Inflammatory macrophage (primary cell): ENCODE data around the gene DYRK2.

Source experiments
- DNase-seq, 2 donors: peaks; one replicate each; pipeline ENCODE4 v3.0.0-alpha.2; 2020 to 2022

DYRK2 gene

DNA sequence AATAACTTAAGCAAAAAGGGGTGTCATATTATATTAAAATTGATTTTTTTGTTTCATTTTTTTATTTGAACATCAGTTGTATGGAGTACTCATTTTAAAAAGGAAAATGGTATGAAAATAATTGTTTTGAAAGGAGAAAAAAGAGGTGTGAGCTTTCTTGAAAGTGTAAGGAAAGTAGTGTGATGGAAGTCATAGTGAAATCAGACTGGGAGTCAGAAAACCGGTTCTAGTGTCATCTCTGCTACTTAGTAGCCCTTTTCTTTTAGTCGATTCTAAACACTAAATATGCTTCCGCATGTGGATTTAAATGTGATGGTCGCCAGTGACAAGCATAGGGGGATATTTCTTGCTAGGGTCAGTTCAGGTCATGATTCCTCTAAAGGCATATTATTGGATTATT lies 1.8 kb upstream of the DYRK2 start:
- DNase-seq: no peak

DNA sequence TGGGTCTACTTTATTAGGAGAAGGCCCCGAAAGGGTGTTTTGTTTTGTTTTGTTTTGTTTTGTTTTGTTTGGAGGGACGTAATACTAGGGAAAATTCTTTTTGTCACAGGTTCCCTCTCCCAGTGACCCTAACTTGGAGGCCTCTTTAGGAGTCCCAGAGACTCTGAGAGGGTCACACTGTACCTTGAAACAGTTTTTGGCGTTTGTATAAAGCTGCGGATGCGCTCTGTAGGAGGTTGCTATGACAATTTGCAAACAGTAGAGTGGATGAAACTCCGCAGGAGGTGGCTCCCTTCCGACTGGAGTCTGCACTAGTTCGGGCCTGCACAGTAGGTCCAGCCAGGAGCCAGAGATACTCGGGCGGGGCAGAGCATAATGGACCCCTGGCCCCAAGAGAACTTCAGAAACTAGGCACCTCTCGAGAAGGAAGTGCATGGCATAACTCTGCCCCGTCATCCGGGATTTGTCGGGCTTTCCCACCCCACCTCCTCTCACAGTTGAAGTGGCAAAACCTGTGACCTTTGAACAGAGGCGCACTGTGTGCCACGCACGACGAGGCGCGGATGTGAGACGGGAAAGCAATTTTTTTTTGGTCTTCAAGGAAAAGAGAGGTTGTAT lies 1.3 kb upstream of the DYRK2 start:
- peak in 1 of 2 donors; percentile 23 for DNase-seq

DNA sequence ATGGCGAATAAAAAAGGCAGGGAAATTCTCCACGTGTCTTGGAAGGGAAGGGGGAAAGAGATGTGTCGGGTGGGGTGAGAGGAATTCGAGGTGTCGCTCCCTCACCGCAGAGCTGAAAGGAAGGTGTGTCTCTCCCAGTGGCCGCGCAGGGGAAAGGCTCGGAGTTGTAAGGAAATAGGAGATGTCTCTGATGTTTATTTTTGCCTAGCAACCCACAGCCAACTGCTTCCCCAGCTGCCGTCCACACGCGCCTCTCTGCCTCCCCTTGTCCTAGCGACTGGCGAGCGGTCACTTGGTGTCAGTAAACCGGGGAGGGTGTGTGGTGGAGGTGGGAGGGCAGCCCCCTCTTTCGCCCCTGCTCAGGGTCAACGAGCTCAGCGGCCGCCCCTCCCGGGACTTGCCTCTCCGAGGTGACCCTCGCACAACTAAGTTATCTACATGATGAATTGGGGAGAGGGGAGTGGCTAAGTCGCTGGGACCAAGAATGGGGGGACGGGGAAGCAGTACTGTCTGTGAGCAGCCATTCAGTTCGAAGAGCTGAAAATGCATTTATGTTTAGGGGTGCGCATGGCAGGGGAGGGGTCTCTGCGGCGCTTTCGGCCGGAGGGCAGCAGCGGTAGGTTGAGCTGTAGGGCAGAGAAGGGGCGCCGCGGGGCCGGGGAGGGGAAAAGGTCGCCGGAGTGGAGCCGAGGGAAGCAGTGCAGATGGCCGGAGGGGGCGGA lies 585 bp upstream of the DYRK2 start:
- DNase-seq: peak; percentile 71 to 84

DNA sequence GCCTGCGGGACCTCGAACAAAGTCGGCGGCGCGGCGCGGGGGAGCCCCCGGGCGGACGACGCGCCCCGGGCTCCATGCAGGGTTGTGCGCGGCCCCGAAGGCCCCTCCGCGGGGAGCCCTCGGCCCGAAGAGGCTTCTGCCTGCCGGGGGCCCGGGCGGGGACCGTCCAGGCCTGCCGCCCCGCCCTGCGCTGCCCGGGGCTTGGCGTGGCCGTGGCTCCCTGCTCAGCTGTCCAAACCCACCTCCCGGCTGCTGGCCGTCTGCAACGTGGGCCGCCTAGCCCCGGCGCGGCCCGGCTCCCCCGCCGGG lies 670 bp downstream of the DYRK2 start:
- no peak for DNase-seq

DNA sequence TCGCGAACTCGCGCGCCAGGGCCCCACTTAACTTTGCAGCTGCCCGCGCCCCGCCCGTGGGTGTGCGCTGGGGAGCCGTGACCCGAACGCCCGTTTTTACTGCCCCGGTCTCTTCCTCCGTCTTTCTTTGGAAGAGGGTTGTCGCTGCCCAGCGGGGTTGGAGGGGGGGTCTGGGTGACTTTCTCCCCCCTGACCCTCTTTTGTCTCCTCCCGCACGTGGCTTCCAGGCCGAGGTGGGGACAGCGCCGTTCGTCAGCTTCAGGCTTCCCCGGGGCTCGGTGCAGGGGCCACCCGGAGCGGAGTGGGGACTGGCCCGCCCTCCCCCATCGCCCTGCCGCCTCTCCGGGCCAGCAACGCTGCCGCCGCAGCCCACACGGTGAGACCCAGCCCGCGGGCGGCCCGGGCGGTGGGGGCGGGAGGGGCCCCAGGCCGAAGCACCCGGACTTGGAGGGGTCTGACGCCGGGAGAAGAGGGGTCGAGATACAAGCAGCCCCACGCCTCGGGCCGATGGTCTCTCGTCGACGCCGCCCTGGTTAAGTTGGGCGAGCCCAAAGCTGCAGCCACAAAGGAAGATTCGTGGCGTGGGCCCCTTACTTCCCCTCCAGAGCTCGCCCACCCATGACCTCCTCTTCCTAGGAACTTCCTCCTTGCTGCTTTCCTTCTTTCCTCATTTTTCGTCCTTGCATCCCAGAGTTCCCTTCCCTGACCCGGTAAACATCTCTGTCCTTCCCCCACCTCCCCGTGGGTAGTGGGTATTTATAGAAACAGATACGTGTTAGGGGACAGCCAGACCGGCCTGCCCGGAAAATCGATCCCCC lies 1.2 kb downstream of the DYRK2 start:
- peak; percentile 68 to 89 for DNase-seq

DNA sequence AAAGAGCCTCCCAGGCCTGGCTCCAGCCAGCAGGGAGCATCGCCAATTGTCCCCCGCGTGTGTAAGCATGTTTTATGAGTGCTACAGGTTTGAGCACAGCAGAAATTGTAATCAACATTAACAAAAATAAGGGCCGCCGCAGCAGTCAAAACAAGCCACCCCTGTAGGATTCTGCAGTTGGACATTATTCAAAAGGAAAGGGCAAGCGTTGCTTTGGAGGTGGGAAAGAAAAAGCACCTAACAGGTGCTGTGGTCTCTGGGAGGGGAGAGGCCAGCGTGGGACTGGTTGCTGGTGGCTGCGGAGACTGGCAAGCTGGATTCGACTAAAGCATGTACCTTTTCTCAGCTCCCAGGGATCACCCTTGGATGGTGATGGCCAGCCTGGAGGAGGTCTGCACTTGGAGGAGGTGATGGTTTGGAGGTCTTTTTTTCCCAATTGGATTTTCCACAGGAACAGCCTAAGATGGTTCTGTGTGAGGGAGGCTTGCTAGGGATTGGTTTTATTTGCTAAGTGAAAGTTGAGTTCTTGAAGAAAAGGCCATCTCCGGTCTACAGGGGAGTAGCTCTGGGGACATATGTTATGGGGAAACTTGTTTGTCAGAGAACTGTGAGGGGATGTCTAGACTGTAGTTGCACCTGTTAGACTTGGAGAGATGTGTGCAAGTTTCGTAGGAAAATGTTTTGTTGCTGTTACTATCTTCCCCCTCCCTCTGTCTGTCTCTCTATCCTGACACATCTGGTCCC lies 2.0 kb downstream of the DYRK2 start:
- DNase-seq: no peak

DNA sequence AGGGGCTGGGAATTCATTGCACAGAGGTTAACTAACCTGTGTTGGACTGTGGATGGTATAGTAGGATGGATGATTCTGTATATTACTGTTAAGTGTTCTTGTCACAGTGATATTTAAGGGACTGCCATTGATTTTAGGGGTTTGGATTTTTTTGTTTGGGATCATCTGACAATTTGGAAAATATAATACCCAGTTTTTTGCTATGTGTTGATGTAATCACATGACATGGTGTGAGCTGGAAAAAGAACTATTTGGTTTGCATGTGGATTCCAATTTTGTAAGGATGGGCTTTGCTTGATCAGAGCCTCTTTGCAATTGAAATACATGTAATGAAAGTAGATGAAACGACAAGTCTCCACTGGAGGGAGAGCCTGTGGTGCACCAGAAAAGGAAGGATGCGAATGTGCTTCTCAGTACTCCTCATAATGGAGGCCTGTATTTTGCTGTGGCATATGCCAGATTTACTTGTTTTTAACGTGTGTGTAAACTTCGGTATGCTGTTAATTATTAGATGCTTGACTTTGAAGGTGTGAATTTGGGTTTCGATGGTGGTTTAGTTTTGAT lies 2.7 kb downstream of the DYRK2 start:
- DNase-seq: peak in 1 of 2 donors; percentile 24

DNA sequence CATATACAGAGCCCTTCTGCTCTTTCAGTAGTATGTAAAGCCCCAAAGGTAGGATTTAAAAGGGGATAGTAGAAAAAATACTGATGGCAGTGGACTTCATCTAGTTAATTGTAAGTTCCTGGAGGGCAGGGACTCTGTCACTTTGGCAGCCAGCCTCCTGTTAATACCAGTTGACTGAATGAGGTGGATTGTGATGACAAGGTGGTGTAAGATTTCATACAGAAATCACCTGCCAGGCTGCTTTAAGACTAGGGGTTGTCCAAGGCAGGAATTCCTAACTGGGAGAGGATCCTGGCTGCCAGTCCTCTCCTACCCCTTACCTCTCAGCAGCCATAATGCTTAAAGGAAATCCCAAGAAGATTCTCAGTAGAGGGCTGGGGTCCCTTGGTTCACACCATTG lies 7.3 kb downstream of the DYRK2 start:
- DNase-seq: no peak

DNA sequence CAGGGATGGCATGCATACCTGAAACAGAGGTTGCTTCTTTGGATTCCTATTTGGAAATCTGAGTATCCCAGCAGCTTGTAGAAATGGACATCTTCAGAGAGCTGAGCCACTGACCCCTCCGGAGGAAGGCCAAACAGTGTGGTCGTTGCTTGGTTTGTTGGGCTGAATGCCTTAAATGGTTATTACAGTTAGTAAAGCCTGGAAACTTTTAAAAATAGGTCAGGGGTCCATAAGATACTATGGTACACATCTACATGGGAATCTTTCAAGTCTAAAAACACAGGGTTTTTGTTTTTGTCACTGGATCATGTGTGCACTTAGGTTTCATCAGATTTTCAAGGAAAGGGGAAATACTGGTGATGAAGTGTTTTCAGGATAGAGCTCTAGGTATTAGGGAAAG lies 7.7 kb downstream of the DYRK2 start:
- peak in 1 of 2 donors; percentile 8 for DNase-seq

DNA sequence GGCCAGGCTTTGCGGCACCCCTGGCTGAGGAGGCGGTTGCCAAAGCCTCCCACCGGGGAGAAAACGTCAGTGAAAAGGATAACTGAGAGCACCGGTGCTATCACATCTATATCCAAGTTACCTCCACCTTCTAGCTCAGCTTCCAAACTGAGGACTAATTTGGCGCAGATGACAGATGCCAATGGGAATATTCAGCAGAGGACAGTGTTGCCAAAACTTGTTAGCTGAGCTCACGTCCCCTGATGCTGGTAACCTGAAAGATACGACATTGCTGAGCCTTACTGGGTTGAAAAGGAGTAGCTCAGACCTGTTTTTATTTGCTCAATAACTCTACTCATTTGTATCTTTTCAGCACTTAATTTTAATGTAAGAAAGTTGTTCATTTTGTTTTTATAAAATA lies 9.9 kb downstream of the DYRK2 start:
- DNase-seq: no peak

DNA sequence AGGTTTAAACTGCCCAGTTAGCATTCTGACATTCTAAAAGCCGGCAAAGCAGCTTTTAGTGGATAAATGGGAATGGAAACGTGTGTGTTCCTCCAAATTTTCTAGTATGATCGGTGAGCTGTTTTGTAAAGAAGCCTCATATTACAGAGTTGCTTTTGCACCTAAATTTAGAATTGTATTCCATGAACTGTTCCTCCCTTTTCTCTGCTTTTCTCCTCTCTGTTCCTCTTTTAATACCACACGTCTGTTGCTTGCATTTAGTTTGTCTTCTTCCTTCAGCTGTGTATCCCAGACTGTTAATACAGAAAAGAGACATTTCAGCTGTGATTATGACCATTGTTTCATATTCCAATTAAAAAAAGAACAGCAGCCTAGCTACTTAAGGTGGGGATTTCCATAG lies 10.7 kb downstream of the DYRK2 start:
- DNase-seq: no peak

DNA sequence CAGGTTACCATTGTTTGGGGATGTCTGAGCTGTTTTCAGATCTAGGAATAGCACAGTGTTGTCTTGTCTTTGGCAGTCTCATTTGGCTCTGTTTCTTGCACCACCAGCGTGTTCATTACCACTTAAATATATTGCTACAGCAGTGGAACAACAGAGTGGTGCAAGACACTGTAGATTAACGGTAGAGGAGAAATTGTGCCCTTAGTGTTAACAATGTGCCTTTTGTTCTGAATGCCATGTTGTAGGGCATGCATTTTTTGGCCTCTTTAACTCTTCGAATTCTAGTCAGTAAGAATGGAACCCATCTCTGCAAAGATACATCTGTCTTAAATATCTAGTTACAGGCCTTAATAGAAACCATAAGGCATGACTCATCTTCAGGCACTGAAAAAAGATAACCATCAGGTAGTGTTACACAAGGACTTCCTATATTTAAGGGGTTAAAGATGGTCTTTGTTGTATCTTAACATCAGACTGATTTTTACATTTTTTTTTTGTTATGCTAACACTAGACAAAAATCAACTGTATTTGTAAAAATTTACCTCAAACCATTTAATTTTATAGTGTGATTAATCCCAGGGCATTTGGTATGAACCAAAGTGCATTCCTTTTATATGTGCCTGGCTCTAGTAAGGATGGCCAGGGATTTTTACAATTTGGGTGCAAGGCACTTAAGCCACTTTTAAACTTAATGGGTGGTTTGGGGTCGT lies 12.9 kb downstream of the DYRK2 start:
- DNase-seq: no peak

DNA sequence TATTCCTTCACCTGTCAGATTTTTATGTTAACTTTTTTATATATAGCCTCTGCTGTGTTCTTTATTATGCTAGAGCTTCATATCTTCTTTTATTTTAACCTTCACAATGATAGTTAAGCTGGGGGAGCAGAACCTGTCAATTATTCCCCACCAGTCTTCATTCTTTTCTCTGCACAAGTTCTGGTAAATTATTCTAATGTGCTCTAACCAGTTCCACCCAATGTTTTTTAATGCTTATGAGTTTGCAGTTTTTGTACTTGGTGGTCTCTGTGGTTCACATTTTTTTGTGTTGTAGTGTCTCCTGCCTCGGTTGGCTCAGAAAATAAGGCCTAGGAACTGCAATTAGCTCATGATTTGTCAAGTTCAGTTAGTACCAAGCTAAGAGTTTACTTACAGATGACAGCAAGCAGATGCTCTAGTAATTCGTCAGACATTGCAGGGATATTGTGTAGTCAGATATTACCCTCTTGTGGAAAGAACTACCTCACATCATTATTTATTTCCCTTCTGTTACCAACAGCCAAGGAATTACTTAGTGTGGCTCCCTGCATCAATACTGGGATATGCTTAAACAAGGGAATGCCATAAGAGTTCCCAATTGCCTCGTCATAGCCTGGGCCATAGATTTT lies 14.5 kb downstream of the DYRK2 start:
- no peak for DNase-seq

DNA sequence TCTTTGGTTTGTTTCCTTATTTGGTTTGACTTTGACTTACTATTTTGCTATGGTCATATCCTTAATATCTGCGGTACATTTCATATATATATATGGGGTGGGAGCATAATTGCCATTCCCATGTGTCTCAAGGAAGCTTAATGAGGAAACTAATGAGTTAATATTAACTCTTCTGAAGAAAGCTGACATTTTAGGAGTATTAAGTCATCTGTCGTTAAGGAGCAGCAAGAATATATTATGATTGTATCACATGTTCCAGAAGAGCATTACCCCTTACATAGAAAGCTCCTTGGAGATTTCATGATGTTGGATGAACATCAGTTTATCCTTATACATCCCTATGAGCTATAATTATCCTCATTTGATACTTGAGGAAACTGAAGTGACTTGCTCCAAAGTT lies 15.6 kb downstream of the DYRK2 start:
- DNase-seq: no peak

DNA sequence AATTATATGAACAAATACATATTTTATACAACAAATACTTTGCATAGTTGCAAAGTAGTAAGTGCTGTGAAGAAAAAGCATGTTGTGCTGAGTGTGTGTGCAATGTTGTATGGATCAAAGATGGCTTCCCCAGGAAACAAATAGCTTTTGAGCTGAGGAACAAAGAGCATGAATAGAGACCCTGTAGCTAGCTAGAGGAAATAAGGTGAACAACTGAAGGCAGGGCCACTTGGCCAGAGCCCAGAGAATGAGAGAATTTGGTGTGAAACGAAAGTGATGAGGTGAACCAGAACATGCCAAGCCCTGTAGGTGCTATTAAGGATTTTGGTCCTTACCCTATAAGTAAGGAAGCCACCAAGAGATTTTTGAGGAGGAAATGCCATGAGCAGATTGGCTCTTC lies 17.1 kb downstream of the DYRK2 start:
- no peak for DNase-seq

DNA sequence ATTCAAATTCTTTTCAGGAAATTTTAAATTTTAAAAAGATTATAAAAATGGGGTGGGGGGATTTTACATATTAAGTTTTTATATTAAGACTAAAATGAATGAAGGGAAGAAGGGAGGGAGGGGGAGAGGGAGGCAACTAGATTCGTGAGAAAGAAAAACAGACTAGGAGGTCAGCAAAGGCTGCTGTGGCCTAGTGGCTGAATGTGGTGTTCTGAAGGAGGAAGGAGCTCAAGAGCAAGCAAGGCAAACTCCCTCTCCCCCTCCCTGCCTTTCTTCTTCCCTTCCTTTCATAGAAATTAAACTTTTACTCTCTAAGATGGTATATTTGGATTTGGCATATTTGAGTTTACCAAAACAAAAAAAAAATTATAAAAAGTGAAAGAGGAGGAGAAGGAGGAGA lies 18.1 kb downstream of the DYRK2 start:
- DNase-seq: no peak

DNA sequence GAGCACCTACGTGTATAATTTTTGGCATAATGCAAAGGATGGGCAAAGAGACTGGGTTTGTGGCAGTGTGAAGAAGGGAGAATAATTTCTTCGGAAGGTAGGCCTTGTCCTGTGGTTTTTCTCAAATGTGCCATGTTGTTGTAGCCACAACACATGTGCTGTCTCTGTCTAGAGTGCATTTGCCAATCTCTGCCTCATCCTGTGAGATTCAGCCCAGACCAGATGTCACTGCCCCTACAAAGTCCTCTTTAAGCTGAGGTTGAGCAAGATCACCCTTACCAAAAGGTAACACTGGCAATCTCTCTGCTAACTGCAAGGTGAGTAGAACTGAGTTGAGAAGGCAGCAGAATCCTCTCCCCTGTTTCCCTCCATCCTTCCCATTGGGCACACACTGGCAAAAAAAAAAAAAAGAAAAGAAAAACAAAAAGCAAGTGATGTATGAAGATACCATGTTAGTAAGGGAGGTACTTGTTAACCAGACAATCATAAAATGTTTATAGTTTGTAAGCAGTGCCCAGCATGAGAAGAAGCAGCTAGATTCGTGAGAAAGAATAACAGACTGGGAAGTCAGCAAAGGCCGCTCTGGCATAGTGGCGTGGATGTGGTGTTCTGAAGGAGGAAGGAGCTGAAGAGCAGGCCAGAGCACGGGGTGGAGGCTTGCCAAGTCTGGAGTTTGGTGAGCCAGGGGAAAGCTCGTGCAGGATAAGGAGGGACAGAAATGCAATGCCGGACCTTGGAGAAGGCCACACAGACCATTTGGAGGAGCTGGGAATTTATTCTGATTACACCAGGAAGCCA lies 18.9 kb downstream of the DYRK2 start:
- peak in 1 of 2 donors; percentile 48 for DNase-seq

DNA sequence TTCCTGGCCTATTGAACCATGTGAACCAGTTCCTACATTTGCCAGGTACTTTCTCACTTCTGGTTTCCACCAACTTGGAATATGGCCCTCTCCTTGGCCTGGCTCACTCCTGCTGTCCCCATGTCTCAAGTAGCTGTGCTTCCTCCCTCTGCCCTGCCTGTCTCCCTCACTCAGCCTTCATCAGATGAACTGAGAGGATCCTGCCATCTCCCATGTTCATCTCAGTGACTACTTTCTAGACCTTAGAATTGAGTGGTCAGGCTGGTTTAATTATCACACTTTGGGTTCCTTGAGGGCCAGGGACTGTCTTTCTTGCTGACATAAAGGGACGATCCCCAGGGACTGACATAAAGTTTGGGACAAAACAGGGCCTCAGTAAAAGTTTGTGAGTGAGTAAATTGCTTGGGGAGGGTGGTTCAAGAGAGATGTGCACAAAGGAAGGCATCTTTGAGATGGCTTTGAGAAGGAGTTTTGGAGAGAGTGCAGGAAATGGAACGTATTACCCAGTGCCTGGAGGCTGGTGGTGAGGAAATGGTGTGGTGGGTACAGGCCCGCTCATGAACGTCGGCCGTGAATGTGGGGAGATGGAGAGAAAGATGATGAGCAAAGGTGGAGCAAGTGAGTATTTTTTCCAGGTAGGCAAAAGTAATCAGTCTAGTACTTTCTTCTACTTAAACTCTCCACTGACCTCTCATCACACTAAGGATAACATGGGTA lies 20.8 kb downstream of the DYRK2 start:
- no peak for DNase-seq

DNA sequence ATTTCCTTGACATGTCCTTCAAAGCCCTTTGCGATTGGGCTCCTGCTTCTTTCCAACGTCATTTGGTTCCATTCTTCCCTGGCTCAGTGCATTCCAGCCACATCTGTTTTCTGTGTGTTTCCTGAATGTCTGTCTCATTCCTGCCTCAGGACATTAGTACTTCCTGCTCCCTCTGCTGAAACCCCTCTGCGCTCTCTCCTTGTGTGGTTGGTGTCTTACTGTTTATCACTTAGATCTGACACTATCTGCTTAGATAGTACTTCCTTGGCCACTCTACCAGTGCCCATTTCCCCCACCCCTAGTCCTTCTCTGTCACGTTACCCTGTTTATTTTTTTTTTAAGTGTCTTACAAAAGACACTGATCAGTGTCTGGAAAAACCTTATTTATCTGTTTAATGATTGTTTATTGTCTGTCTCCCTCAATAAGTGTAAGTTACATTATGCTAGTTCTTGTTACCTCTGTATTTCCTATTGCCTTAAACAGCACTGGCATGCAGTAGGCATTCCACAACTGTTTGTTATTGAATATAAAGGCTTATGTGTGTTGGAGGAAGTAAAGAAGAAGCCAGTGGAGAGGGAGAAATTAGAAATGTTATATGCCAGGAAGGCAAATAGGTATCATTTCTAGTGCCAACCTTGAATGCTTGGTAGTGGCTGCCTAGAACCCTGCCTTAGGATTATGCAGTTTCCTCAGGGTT lies 21.5 kb downstream of the DYRK2 start:
- no peak for DNase-seq

DNA sequence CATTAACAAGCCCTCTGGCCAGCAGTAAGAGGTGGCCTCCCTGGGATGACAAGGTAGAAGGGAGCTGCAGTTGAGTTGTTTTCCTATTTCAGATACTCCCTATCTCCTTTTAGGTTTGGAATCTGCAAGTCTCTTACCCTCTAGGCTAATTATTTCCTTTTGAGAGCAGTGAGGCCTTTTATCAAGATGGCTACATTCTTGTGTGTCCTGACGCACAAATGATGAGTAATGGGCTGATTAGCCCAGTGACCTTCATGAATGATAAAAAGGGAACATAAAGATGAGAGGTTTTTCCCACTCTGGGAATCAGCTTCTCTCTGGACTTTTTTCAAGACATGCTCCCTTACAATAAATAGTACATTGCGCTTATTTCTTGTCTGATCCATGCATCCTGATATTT lies 22.9 kb downstream of the DYRK2 start:
- no peak for DNase-seq
